GM12892 (cell line): ENCODE results near the gene ZNF106.

ENCODE experiments used
- POLR2A ChIP-seq: IDR thresholded peaks from 2 replicates; pipeline ENCODE4 v1.6.1; 2011; ENCODE audit warnings: low read depth, low read length, control low read depth
- POLR2AphosphoS5 ChIP-seq: IDR thresholded peaks from 2 replicates; pipeline ENCODE4 v1.6.1; 2011; ENCODE audit warnings: low read depth, low read length, control low read depth
- TAF1 ChIP-seq: IDR thresholded peaks from 2 replicates; pipeline ENCODE4 v1.6.1; 2011; ENCODE audit warnings: low read depth, mild to moderate bottlenecking, control low read depth, low read length, borderline replicate concordance

DNA sequence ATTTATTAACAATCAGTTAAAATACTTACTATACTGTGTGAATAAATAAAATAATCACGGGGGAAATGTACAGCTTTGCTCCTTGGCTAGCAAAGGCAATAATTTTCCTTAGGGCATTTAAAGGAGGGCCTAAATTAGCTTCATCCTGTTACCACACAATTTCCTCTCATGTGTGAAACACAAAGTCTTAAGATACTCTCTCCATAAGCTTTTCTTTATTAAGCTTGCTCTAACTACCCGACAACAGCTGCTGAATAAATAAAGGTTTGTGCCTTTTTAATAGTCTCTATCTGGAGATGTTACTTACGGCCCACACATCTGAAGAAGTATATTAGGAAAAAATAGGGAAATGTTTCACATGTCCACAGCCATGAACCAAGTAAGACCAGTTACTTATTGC lies 29.7 kb downstream of the ZNF106 start:
- TF ChIP-seq POLR2A (no peak), TAF1 (no peak), POLR2AphosphoS5 (no peak)
